GM19351 (cell line): ENCODE measurements around the gene TMEM50B.
A peak's percentile ranks its signal among the peaks of the same experiment; 100 is the strongest.
"Not testable (repeated sequence)": the region's sequence is repeated elsewhere in the genome, so short reads cannot be mapped to it uniquely, and the experiment has no call there.

Experiments
- ATAC-seq: cut with Tn5 transposase; IDR thresholded peaks from one replicate; pipeline ENCODE4 v1.9.1; 2021; ENCODE audit warnings: mild to moderate bottlenecking, moderate library complexity; ENCODE audit not compliant: unreplicated experiment

TMEM50B gene

GRCh38 chr21:33478935-33479678 lies 667 bp downstream of the TMEM50B start:
- peak; percentile 23 for ATAC-seq

DNA sequence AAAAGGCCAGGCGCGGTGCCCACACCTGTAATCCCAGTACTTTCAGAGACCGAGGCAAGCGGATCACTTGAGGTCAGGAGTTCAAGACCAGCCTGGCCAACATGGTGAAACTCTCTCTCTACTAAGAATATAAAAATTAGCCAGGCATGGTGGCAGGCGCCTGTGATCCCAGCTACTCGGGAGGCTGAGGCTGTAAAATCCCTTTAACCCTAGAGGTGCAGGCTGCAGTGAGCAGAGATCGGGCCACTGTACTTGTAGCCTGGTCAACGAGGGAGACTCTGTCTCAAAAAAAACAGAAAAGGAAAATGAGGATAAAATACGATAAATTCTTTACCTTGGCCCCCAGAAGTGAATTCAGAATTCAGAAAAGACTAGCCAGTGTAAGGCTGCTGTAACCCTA lies 1.6 kb downstream of the TMEM50B start:
- ATAC-seq = no peak

DNA sequence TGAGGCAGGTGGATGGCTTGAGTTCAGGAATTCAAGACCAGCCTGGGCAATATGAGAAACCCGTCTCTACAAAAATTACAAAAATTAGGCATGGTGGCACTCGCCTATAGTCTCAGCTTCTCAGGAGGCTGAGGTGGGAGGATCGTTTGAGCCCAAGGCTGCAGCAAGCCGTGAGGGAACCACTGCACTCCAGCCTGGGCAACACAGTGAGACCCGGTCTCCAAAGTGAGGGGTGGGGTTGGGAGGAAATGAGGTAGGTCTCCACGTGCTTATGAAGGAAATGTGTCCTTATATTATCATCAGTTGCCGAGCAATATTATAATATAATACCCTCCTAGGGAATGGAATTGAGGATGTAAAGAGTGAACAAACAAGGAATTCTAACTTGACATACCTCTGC lies 2.7 kb downstream of the TMEM50B start:
- no peak for ATAC-seq

GRCh38 chr21:33473344-33473743 lies 6.4 kb downstream of the TMEM50B start:
- no peak for ATAC-seq

DNA sequence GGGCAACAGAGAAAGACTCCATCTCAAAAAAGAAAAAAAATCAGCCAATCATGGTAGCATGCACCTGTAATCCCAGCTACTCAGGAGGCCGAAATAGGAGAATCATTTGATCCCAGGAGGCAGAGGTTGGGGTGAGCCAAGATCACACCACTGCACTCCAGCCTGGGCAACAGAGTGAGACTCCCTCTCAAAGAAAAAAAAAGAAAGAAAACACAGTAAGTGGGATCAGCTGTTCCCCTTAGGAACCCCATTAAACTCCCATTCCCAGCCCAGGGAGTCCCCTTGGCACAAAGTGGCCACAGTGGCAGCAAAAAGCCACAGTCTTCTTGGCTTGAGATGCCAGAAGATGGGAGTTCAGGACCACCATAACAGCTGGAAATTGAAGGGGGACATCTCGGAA lies 9.1 kb downstream of the TMEM50B start:
- ATAC-seq = no peak

DNA sequence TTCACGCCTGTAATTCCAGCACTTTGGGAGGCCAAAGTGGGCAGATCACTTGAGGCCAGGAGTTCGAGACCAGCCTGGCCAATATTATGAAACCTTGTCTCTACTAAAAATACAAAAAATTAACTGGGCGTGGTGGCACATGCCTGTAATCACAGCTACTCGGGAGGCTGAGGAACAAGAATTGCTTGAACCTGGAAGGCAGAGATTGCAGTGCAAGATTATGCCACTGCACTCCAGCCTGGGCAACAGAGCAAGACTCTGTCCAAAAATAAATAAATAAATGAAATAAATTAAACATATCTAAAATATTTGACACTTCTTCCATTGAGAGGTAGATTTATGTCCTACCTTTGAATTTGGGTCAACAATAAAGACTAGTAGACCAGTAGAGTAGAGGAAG lies 10.6 kb downstream of the TMEM50B start:
- not testable (repeated sequence) for ATAC-seq

DNA sequence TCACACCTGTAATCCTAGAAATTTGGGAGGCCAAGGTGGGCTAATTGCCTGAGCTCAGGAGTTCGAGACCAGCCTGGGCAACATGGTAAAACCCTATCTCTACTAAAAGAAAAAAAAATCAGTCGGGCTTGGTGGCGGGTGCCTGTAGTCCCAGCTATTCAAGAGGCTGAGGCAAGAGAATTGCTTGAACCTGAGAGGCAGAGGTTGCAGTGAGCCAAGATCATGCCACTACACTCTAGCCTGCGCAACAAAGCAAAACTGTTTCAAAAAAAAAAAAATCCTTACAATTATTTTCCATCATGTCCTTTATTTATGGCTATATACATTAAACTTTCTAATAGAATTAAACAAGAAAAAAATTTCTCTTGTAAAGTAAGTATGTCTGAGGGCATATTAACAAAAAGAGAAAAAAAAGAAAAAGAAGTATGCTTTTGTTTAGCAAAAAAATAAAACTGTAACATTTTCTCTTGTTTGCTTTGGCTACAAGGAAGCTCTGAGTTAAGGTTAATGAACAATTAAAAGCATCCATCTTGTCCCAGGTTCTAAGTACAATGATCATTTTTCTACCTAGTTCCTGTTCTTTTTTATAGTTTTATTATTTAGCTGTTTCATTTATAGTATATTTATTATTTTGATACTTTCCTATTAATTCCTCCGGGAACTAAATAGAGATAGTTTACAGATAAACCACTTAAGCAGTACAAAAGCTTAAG lies 18.1 kb downstream of the TMEM50B start:
- no peak for ATAC-seq

DNA sequence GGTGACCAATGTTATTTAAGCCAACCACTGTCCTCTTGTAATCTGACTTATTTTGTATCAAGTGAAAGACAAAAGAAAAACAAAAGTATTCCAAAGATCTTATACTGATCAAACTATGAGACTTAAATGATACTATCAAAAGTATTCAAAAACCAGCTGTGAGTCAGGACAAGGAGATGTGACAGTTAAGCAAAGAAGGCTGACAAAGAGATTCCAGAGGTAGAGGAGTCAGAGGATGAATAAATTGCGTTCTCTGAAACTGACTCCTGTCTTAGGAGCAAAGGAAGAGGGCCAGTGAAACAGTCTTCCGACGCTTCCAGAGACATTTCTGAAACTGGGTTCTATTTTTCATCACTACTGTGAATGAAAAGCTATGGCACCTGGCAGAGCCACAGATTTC lies 20.9 kb downstream of the TMEM50B start:
- no peak for ATAC-seq

DNA sequence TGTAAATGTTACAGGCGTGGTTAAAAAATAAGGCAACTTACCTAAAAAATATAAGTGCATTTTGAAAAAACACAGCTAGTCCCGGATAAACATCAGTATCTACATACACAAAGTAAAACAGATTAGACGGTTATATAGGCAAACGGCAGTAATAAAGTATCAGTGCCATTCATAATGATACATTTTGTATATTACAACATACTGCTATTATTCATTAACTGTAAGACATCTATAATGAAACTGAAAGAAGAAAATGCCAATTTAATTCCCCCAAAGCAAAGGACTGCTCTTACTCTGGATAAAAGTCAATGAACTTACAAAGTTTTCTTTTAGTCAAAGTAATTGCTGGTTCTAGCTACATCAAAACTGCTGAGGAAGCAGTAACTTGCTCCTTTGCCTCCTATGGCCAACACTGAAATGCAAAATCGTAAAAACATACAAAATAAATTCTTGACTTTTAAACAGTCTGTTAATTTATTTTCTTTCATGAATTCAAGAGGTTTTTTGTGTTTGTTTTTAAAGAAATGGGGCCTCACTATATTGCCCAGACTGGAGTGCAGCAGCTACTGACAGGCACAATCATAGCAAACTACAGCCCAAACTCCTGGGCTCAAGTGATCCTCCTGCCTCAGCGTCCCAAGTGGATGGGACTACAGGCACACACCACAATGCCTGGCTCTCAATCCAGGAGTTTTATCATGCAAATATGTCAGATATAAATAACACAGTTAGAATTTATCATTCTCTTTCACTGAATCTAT lies 23.9 kb downstream of the TMEM50B start:
- ATAC-seq = no peak

GRCh38 chr21:33452362-33452761 lies 27.4 kb downstream of the TMEM50B start:
- ATAC-seq = no peak

DNA sequence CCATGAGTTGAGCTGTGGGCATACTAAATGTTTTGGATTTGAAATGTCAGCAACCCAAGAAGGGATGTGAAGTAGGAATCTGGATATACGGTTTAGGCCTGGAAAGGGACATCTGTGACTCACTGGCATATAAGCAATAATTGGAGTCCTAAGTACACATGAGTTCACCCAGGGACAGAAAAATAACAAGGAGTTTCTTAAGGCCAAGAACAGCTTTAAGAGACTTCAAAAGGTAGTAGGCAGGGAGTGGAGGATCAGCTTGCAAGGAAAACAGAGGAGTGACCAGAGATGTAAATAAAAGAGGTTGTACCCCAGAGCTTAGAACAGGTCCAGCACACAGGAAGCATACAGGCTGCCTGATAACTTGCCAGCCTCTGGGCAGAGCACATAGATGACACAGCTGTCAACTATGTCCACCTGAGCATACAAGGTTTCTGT lies 28.1 kb downstream of the TMEM50B start:
- ATAC-seq = no peak

DNA sequence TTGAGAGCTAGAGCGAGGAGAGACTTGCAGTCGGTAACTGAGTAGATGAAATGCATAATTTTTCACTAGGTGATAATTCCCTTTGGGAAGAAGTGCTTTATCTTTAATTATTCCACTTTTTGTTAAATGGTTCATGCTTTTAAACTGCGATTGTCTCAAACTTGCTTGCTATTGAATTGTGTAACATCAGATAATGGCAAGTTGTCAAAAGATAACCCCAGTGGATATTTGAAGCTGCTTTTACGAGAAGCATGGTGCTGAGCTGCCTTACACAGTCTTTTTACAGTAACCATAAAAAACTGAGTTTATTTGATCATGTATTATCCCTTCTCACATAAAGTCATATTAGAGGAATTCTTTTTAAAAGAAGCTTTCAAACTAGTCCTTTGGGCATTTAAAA lies 30.2 kb downstream of the TMEM50B start:
- ATAC-seq = no peak

- not testable (repeated sequence) for ATAC-seq
Observed at GRCh38 chr21:33446620-33447019, 33.2 kb downstream of the TMEM50B start.

DNA sequence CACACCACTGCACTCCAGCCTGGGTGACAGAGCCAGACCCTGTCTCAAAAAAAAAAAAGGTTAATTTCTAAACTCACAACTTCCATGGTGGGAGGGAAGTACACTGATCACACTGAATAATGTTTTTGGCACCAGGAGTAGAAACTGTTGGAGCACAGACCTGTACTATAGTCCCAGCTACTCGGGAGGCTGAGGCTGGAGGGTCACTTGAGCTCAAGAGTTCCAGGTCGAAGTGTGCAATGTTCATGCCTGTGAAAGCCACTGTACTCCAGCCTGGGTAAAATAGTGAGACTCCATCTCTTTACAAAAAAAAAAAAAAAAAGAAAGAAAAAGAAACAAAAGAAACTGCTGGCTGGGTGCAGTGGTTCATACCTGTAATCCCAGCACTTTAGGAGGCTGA lies 35.3 kb downstream of the TMEM50B start:
- no peak for ATAC-seq

DNA sequence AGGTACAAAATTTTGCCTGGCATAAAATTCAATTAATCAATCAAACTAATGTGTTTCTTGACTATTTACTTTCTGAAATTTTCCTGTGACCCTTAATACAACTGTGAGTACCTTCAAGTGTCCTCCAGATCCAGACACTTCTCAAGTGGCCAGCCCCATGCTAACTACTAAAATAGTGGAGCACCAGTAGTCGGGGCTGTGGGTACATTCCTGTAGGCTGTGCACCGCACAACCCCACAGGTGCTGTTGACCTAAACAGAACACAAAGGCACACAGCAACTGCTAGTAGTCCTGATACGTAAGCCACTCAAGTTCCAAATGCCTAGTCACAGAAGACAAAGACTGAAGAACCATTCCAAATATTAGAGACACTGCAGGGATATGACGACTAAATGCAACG lies 36.6 kb downstream of the TMEM50B start:
- ATAC-seq = no peak

DNA sequence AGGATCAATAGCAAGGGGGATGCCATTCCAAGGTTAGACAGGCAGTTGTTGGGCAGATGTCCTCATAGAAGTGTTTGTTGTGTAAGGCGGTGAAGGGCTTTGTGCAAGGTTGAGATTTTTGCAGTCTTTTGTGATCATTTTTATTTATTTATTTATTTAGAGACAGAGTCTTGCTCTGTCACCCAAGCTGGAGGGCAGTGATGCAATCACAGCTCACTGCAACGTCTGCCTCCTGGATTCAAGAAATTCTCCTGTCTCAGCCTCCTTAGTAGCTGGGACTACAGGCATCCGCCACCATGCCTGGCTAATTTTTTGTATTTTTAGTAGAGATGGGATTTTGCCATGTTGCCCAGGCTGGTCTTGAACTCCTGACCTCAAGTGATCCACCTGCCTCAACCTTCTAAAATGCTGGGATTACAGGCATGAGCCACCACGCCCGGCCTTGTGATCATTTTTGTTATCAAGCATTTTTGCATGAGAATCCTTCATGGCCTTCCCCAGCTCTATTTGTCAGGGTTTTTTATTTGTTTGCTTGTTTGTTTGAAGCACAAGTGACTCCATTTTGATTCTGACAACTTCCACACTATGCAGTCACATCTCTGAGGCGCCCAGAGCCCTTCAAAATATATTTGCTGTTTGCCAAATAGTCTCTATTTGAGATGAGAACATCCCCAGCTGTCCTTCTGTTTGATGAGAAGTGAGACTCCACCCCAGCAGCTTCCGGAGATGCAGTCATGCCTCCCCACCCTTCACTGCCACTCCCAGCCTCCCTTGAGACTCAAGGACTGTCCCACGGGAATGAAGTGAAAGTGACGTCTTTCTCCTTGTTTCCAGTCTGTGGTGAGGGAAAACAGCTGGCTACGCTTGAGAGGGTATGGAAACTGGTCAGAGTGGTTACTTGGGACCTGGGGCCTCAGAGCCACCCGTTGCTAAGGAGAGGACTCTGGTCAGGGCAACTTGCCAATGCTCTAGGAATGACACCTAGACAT lies 38.0 kb downstream of the TMEM50B start:
- ATAC-seq = no peak

GRCh38 chr21:33437140-33437539 lies 42.6 kb downstream of the TMEM50B start:
- no peak for ATAC-seq

DNA sequence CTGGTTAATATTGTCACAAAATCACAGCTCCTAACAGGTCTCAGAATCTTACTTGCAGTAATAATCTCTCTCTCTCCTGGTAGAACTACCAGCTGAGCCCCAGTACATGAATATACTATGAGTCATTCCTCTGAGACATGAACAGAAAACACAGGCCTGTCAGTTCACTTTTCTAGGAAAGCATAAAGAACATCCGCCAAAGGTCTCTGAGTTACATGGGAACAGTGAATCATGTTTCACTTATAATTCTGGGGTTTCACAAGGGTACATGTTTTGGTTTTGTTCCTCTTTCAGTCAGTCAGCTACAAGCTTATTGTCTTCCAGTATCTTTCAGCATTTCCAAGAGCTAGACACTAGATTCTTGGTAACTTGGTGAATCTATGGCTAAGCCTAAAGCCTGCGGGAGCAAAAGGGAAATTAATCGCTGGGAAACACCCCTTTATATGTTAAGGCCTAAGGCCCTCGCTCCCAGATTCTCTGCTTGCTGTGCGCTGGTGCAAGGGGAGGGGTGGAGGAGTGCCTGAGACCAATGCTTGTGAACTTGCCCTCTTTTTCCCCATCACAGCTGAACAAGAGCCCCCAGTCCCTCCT lies 44.9 kb downstream of the TMEM50B start:
- peak; percentile 88 for ATAC-seq

- no peak for ATAC-seq
Observed at GRCh38 chr21:33433425-33434114, 46.2 kb downstream of the TMEM50B start.

GRCh38 chr21:33433001-33433400 lies 46.8 kb downstream of the TMEM50B start:
- ATAC-seq = no peak
